RWPE2 (cell line): ENCODE results near the gene B3GAT3.

Experiments
- ATAC-seq: fragments of 200-7000 bp; cut with Tn5 transposase; 3 replicates; pipeline ENCODE4 v1.9.1; 2021; ENCODE audit warnings: low read depth
- DNase-seq: peaks from one replicate; pipeline ENCODE4 v3.0.0-alpha.2; 2020; ENCODE audit warnings: low spot score
- H3K27ac ChIP-seq: fragments of 450-650 bp; 2 replicates; pipeline ENCODE4 v1.5.1; 2017; ENCODE audit warnings: mild to moderate bottlenecking; ENCODE audit not compliant: poor library complexity, severe bottlenecking
- H3K27me3 ChIP-seq: fragments of 250-450 bp; sonication (Bioruptor Pico); 2 replicates; pipeline ENCODE4 v1.5.1; 2021; ENCODE audit warnings: mild to moderate bottlenecking, moderate library complexity; ENCODE audit not compliant: insufficient read depth, poor library complexity, severe bottlenecking
- H3K36me3 ChIP-seq: fragments of 250-450 bp; sonication (Bioruptor Pico); 2 replicates; pipeline ENCODE4 v1.5.1; 2020; ENCODE audit warnings: low read depth, mild to moderate bottlenecking, moderate library complexity
- H3K4me1 ChIP-seq: fragments of 250-450 bp; sonication (Bioruptor Pico); 2 replicates; pipeline ENCODE4 v1.5.1; 2021; ENCODE audit warnings: mild to moderate bottlenecking, moderate library complexity; ENCODE audit not compliant: insufficient read depth, poor library complexity, severe bottlenecking
- H3K4me3 ChIP-seq: fragments of 250-450 bp; sonication (Bioruptor Pico); 2 replicates; pipeline ENCODE4 v1.5.1; 2021; ENCODE audit warnings: mild to moderate bottlenecking, moderate library complexity; ENCODE audit not compliant: severe bottlenecking
- H3K9me3 ChIP-seq: fragments of 250-450 bp; sonication (Bioruptor Pico); 2 replicates; pipeline ENCODE4 v1.5.1; 2021; ENCODE audit warnings: mild to moderate bottlenecking, moderate library complexity; ENCODE audit not compliant: severe bottlenecking
- CTCF ChIP-seq: fragments of 450-650 bp; IDR thresholded peaks from one replicate; pipeline ENCODE4 v1.5.1; 2017; ENCODE audit warnings: mild to moderate bottlenecking, moderate library complexity; ENCODE audit not compliant: poor library complexity, severe bottlenecking

Gene B3GAT3

DNA sequence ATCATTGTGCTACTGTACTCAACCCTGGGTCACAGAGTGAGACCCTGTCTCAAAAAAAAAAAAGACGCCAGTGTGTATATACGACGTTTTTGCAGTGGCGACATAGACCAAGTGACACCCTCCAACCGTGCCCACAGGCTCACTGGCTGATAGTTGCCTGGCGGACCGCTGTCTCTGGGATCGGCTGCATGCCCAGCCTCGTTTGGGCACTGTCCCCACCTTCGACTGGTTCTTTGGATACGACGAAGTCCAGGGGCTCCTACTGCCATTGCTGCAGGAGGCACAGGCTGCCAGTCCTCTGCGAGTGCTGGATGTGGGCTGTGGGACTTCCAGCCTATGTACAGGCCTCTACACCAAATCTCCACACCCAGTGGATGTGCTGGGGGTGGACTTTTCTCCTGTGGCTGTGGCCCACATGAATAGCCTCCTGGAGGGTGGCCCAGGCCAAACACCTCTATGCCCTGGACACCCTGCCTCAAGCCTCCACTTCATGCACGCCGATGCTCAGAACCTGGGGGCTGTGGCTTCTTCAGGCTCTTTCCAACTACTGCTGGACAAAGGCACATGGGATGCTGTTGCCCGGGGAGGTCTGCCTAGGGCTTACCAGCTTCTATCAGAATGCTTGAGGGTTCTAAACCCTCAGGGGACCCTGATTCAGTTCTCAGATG is 44.6 kb upstream of the B3GAT3 start:
- peak; percentile 3; the same call in 1 of the 3 replicates for ATAC-seq

DNA sequence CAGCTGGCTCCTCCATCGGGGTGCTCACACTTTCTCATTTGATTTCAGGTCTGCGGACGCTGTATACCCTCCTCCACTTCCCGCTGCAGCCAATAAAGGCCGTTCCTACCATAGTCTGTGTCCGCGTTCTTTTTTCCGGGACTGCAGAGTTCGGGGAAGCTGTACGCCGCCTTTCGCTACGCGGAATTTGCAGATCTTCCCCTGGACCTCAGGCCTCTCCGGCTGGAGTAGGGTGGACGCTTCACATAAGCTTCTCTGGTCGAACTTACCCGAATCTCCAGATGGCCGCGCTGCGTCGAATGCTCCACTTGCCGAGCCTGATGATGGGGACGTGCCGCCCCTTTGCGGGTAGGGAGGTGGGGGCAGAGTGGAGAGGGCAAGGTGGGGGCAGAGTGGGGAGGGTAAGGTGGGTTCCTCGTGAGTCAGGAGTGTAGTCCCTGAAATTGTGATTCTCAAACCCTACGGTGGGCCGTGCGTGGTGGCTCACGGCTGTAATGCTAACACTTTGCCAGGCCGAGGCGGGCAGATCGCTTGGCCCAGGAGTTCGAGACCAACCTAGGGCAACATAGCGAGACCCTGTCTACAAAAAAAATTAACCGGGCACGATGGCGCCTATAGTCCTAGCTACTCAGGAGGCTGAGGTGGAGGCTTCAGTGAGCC is 43.9 kb upstream of the B3GAT3 start:
- peak overlapping the region; percentile 84 for H3K27ac ChIP-seq
- no peaks in the 10 kb centered on the region for H3K27me3 ChIP-seq
- H3K4me3 ChIP-seq: peak overlapping the region; percentile 88
- ATAC-seq (peak; percentile 8), DNase-seq (no peak)
- H3K9me3 ChIP-seq: no peaks in the 10 kb centered on the region
- peaks cover 2% of the 10 kb centered on the region for H3K4me1 ChIP-seq
- H3K36me3 ChIP-seq: peaks cover 32% of the 10 kb centered on the region
- no peak for TF ChIP-seq CTCF

More for the DNA sequence above, 44.6 kb upstream of the B3GAT3 start:
- peaks cover 6% of the 10 kb centered on the region for H3K4me1 ChIP-seq
- no peaks in the 10 kb centered on the region for H3K27me3 ChIP-seq
- peak overlapping the region; percentile 88 for H3K4me3 ChIP-seq
- no peaks in the 10 kb centered on the region for H3K9me3 ChIP-seq
- H3K27ac ChIP-seq: peak overlapping the region; percentile 84
- DNase-seq: no peak
- no peak for TF ChIP-seq CTCF
- H3K36me3 ChIP-seq: peaks cover 28% of the 10 kb centered on the region

- Histone ChIP-seq H3K27ac (peak within 1 kb of the TSS; percentile 84), H3K9me3 (no peaks in the 10 kb centered on the region), H3K4me1 (no peaks in the 10 kb centered on the region), H3K4me3 (peak within 1 kb of the TSS; percentile 88), H3K36me3 (peaks cover 32% of the 10 kb centered on the region), H3K27me3 (no peaks in the 10 kb centered on the region)
- peak; percentile 83 for ATAC-seq
- TF ChIP-seq CTCF: no peak
- peak; percentile 89 for DNase-seq
These were observed 43.4 kb upstream of the B3GAT3 start, which contains the start of the genes C11orf98 and CSKMT for GRCh38 chr11:62665075-62665598. Gene C11orf98 (minus strand): TSS chr11:62665210. CDS start chr11:62665169, 41 bp downstream. Gene CSKMT (plus strand): TSS chr11:62665312. CDS start chr11:62665880, 568 bp downstream.

DNA sequence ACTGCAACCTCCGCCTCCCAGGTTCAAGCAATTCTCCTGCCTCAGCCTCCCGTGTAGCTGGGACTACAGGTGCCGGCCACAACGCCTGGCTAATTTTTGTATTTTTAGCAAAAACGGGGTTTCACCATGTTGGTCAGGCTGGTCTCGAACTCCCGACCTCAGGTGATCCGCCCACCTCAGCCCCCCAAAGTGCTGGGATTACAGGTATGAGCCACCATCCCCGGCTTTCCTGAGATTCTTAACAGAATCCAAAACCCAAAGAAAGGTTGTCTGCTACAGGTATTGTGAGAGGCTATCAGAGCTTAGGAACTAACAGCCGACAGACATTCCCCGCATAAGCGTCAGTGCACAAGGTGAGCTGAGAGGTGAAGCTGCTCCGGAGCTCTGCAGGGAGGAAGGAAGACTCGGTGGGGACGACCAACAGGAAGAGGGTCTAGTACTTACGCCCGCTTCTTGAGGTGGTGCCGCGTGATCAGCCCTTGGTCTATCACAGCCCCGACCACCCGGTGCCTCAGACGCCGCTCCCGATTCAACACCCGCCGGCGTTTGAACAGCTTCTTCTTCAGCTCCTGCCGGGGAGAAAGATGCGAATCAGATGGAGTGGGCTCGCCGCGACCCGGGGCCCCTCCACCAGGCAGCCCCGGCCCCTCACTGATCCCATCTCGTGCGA is 42.8 kb upstream of the B3GAT3 start:
- ATAC-seq: peak; percentile 51
- H3K36me3 ChIP-seq: peaks cover 32% of the 10 kb centered on the region

More for the DNA sequence above, 42.8 kb upstream of the B3GAT3 start:
- no peak for TF ChIP-seq CTCF
- Histone ChIP-seq H3K27me3 (no peaks in the 10 kb centered on the region), H3K4me1 (no peaks in the 10 kb centered on the region), H3K27ac (peak overlapping the region; percentile 84), H3K9me3 (no peaks in the 10 kb centered on the region), H3K4me3 (peak overlapping the region; percentile 88)
- DNase-seq: peak; percentile 72
